CD4-positive, alpha-beta T cell treated with Interleukin-2 at 100 ng/mL for 4 hours (primary cell): ENCODE data around the gene CIAO1.
"Not testable (repeated sequence)": the region's sequence is repeated elsewhere in the genome, so short reads cannot be mapped to it uniquely, and the experiment has no call there.

ENCODE experiments used
- DNase-seq: peaks from one replicate; pipeline ENCODE4 v3.0.0-alpha.2; 2020; ENCODE audit warnings: low spot score

The CIAO1 gene

DNA sequence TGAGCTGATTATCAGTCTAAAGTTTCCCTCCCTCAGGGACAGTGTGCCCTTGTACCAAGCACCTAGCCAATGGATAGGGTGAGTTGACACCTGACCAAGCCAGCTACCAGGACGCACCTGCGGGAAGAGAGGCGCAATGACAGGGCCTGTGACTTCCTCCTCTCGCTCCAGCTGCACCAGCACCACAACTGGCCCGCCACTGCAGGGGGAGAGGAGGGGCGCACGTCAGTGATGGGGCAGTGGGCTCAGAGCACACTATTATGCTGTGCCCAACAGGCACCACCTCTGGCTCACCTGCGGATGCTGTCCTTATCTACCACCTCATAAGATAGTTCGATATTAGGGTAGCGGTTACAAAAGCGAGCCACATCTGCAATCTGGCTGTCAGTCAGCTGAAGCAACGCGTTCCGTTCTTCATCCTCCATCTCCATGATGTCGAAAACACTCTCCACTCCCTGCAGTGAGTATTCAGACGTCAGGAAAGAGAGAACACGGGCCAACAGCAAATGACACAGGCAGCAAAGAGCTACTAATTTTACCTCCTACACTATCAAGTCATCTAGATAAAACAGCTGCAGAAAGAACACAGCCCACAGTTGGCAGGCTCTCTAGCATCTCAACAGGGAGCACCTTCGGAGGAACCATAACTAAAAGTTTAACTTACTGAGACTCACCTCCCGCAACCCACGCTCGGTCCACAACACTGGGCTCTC is 10.9 kb downstream of the CIAO1 start:
- DNase-seq, result no peak

DNA sequence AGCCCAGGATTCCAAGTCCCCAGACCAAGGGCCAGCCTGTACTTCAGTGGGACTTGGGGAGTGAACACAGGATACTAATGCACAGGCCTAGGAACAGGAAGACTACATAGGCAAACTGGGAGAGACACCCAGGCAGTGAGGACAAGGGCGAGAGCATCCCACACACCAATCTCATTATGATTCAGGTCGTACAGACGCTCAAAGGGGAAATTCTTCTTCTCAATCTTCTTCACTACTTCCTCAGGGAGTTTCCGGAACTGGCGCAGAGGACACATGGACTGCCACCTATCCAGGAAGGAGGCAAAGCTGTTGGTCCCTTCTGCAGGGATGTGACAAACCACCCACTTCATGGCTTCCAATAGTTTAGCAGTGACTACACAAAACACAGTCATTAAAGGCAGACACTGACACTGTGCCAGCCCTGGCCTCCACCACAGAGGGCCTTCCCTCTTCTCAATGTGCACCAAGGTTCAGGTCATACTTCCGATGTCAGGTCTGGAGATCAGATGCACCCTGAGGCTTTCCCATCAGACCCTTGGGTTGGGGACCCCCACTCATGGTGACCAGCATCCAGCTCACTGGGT is 21.3 kb downstream of the CIAO1 start:
- no peak for DNase-seq

DNA sequence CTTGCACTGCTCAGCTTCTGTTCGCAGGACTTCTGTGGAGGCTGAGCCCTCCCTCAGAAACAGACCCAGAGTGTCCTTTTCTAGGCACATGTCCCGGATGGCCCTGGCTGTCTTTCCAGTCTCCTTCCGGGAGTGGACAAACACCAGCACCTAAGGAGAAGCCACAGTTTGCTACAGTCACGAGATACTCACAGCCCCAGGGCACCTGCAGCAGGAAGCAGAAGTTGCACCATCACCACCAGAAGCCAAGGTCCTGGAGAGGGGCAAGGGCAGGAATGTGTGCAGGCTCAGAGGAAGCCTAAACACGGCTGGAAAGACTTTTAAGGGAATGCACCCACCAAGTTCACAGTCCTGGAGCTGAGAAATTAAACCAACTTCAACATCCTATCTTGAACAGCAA is 25.7 kb downstream of the CIAO1 start:
- no peak for DNase-seq

DNA sequence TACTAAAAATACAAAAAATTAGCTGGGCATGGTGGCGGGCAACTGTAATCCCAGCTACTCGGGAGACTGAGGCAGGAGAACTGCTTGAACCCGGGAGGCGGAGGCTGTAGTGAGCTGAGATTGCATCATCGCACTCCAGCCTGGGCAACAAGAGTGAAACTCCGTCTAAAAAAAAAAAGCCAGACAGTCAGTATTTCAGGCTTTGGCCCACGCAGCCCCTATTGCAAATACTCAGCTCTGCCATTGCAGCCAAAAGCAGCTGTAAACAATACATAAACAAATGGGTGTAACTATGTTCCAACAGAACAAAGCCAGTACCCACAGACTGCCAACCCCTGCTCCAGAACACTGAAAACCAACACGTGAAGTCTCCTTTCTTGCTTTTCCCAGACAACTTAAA is 28.2 kb downstream of the CIAO1 start:
- not testable (repeated sequence) for DNase-seq

DNA sequence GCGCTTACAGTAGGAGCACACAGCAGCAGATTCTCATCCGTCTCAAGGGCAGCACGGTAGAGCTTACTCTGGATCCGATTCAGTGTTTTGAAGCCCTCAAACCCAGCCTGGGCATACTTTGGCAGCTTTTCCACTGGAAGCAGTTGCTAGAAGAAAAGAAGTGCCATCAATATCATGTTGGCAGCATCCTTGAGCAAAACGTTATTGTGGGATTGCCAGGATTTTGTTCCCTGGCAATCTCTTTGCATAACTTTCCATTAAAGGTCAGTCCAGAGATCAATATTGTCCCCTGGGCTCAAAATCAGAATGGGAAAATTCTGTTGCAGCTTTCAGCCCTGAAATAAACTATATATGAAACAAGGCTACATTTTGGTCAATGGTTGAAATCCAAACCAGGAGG is 30.9 kb downstream of the CIAO1 start:
- DNase-seq, result no peak

DNA sequence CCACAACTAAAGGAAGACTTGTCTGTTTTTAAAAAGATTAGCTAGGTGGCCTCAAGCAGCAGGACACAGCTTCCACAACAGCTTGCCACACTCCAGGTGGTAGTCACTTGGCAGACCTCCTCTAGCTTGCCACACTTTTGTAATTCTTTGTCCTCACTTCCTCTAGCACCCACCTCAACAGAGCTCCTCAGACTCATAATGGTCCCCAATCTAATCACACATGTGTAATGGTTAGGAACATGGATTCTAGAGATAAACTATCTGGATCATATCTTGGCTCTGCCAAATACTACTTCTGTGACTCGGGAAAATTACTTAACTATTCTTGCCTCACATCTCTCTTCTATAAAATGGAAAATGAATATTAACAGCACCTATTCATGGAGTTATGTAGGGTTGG is 35.8 kb downstream of the CIAO1 start:
- no peak for DNase-seq

DNA sequence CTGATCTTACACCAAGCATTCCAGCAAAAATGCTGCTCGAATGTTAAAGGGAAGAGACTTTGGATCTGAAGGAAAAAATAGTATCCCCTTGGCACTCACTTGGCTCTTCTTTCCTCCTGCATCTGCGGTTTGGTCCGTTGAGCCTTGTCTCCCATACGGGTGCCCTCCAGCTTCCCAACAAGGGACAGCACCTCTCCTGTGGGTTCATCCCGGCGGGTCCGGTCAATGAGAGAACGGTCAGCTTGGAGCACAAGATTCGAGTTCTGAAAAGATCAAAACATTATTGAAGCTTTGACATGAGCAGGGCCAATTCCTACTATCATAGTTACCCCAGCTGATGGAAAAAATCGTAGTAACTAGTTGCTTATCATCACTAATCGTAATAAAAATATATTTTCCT is 38.6 kb downstream of the CIAO1 start:
- DNase-seq, result no peak

DNA sequence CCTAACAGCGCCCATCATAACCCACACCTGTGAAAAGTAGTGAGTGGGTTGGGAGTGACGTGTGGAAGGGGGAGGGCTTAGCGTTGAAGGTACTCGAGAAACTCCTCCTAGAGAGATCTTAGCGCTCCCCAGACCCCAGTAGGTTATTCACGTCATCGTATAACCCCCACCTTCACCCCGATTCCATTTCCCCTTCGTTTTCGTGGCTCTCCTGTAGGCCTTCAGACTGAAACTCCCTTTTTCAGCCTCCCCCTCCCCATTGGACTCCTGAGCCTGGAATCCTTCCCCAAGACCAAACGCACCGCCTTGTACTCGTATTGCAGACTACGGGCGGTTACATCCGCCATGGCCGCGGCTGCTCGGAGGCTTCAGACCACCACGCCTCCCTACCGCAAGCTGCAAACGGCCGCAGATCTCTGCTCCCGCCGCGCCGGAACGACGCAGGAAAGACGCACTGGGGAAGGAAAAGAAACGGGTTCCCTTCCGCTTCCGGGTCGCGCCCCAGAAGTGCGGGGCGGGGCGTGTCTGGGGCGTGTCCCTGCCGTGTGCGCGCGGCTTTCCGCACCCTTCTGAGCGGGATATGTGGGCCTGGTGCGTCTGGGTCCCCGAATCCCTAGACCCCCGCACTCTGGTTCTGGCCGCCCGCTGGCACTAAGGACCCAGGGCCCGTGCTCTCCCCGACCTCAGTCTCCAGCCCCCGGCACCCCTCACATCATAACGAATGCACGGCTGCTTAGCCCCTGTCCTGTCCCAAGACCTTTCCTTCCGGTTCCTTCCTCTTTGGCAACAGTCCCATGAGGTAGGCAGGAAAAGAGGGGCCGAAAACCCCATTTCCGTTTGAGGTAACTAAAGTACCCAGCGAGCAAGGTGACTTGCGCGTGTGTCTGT is 39.3 kb downstream of the CIAO1 start, which contains the start of gene SNRNP200:
Gene SNRNP200, minus strand, starts transcription at position 456 of the 888 bp plus-strand sequence. Its CDS starts 109 bp downstream, at position 347.
- peak; percentile 89 for DNase-seq

DNA sequence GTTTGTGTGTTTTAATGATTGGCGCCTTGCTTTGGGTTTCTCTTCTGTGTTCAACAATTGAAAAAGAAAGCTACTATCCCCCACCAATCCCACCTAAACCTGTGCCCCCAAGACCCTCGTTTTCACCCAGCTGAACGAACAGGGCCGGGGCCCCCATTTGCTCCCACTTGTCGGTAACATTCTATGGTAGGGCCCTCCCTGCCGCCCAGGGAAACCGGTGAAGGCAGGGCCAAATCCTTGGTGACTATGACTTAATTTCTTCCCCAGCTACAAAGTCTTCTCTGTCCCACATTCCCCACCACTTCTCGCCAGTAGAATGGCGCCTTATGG is 39.9 kb downstream of the CIAO1 start:
- no peak for DNase-seq

DNA sequence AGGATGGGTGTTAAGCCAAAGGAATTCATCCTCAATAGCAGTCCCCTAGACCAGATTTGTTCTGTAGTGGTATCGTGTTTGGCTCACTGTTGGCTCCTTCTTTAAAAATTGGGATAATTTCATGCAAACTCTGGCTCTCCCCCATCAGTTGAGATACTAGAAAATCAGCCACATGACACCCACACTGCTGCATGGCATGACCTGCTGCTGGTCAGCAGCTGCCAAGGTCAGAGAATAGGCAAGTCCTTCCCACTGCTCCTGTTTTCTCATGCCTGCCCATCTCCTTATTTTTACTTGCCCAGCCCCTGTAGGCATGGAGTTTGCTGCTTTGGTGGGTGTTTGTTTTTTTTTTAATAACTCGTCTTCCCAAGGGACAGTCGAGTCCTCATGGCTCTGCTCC is 40.3 kb downstream of the CIAO1 start:
- DNase-seq, result no peak

DNA sequence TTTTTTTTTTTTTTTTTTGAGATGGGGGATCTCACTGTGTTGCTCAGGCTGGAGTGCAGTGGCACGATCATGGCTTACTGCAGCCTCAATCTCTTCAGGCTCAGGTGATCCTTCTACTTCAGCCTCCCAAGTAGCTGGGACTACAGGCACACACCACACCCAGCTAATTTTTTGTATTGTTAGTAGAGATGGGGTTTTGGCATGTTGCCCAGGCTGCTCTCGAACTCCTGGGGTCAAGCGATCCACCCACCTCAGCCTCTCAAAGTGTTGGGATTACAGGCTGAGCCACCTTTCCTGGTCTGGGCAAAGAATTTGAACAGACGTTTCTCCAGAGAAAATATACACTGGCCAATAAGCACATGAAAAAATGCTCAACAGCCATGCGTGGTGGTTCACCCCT is 42.2 kb downstream of the CIAO1 start:
- no peak for DNase-seq

DNA sequence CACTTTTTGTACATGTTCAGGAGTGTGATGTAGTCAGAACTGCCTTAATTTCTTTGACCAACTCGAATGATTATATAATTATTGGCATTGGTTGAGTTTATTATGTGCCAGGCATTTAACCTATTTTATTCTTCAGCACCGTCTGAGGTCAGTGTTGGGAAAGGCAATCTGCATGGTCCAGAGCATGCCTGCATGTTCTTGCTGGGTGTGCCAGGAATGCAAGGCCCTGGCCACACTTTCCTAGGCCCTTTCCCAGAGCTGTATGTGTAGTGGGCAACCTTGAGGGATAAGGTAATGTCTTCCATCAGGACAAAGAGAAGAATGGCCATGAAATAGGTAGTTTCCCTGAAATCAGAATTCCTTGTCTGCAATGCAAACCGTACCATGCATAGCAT is 49.0 kb downstream of the CIAO1 start:
- DNase-seq, result no peak

DNA sequence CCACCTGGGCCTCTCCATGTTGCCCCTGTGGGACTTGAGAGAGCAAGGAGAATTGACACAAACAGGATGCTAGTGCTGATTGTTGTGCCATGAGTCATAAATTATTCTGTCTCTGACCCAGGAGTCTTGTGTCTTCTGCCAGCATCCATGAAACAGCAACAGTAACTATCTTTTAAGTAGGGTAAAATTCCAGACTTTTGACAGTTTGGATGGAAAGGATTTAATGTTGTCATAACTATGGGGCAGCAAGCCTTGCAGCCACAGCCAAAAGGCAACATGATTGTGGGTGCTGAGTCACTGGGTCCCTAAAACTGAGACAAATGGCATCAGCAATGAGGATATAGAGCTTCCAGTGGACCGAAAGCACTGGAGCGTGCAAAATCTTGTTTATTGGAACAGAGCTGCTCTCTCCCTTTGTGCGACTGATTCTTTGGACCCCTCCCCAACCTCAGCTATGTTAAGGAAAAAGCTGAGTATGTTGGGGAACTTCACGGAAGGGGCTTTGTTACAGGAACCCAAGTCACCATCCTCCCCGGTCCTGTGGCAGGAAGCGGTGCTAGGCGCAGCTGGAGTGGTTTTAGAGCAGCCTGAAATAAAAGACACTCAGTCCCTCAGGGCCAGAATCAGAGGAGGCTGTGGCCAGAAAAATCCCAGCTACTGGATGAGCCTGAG is 49.5 kb downstream of the CIAO1 start:
- DNase-seq, result no peak

DNA sequence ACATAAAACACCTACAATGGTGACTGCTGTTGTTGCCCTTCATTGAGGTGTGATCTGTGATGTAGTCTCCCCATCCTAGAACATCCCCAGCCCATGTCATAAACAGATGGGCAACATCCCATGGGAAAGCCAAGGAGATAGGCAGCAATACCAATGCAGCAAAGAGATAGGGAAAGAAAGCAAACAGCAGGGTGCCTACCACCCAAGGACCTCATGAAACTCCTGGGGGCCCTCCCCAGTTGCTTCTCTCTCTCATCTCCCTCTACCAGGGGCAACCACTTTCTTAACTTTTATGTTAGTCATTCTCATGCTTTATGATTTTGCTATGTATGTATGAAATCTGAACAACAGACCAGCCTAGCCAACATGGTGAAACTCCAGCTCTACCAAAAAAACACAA is 51.0 kb downstream of the CIAO1 start:
- DNase-seq, result no peak

DNA sequence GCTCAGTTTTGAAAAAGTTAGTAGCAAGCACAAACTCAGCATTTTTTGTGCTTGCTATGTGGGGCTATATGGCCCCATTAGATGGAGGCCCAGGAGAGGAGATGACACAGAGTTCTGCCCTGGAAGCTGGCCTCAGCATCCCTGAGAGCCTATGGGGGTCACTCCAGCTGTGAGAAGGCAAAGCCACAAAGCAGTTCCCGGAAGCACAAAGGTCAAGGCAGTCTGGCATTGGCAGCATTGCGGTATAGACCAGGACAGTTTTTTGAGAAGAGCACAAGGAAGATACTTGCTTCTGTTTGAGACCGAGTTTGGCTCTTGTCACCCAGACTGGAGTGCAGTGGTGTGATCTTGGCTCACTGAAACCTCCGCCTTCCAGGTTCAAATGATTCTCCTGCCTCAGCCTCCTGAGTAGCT is 51.6 kb downstream of the CIAO1 start:
- no peak for DNase-seq

DNA sequence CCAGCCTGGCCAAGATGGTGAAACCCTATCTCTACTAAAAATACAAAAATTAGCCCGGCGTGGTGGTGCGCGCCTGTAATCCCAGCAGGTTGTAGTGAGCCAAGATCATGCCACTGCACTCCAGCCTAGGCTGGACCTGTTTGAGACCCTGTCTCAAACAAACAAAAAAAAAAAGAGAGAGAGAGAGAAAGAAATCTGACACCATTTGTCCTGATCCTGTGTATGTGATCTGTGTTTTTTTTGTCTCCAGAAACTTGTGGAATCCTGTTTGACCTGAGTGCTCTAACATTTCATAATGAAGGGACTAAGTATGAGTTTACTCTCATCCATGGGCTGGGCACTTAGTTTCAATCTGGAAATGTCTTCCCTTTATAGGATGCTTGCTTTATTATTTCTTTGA is 52.7 kb downstream of the CIAO1 start:
- DNase-seq, result no peak

DNA sequence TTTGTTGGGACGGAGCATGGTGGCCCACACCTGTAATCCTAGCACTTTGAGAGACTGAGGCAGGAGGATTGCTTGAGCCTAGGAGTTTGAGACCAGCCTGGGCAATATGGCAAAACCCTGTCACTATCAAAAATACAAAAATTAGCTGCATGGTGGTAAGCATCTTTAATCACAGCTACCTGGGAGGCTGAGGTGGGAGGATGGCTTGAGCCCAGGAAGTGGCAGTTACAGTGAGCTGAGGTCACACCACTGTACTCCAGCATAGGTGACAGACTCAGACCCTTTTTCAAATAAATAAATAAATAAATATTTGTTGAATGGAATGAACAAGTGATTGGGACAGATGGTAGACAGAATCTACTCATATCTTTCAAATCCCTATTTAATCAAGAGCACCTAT is 53.4 kb downstream of the CIAO1 start:
- no peak for DNase-seq

DNA sequence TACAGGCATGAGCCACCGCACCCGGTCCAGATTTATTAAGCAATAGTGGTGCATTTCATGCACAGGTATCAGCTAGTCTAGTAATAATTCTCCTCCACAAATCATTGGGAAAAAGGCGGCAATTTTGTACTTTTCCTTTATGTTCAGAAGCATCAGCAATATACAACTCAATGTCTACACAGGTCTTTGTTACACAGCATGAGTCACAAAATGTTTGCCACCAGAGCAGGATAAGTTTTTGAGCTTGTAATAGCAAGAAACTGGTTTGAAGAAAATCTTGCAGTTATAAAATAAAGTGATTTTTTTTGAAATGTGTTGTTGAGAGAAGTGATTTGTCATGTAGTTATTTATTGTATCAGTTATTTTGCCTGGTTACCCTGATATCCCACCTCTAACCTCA is 54.3 kb downstream of the CIAO1 start:
- no peak for DNase-seq

DNA sequence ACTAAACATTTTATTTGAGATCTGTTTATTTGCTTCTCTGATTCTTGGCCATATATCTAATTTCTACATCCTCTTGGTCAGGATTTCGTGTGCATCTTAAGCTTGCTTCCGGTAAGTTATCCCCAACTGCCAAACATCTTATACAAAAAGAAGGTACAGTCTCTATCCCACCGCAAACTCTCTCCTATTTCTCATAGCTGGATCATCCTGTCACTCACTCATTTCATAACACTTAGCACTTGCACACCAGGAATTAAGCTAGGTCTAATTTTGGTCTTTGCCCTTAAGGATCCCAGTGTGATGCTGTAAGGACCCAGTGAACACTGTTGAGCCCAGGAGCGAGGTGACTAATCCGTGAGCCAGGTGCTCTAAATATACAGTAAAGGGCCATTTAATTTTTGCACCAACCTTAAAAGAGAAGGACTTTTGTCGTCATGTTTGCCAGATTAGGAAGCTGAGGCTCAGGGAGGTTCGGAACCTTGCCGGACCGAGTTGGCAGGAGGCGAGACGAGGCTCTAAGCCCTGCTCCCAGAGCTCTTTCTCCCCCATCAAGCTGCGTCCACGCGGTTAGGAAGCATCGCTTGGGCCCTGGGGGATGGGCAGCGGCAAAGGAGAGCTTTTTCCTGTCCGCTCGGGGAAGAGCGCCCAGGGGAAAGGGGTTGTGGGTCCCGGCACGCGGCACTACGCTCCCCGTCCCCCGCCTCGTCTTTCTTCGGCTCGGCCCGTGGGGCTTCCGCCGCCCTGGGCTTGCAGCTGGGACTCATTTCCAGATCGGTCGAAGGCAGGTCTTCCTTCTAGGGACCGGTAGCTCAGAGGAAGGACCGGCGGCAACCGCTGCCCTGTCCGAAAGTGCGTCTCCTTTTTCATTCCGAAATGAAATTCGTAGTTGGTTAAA is 55.0 kb downstream of the CIAO1 start:
- DNase-seq, result no peak
